GM12878 (cell line): Measurements from ENCODE around the gene EPHB1. TPM values are rescaled to one million over a fixed set of nuclear protein-coding genes. Genes with fewer than 3 reads are reported as not detected.

ENCODE experiments used
- ATAC-seq: fragments of 200-7000 bp; cut with Tn5 transposase; 3 replicates; pipeline ENCODE4 v1.9.1; 2020; ENCODE audit warnings: mild to moderate bottlenecking, moderate library complexity
- BruUV-seq: library from RNA; stranded (reverse); fragments of 400-500 nt; replicated peaks from 2 replicates; lab custom pipeline; 2021; lab: Mats Ljungman, UMichigan
- CTCF ChIA-PET: fragments of 300-600 bp; sonication (Branson Sonifier 250); formaldehyde crosslinking; extraction: SDS; loops from one replicate; lab custom pipeline; 2021; ENCODE audit warnings: inconsistent platforms; lab: Yijun Ruan, JAX
- POLR2A ChIA-PET: fragments of 350-600 bp; formaldehyde crosslinking; extraction: SDS; loops from one replicate; lab custom pipeline; 2021; ENCODE audit warnings: inconsistent platforms; lab: Charles Lee
- RAD21 ChIA-PET: fragments of 300-600 bp; sonication (Branson Sonifier 250); formaldehyde crosslinking; loops from one replicate; lab custom pipeline; 2023; ENCODE audit warnings: antibody characterized with exemption; ENCODE audit not compliant: unreplicated experiment; lab: Charles Lee
- SMC1A ChIA-PET: fragments of 300-600 bp; sonication (Branson Sonifier 250); formaldehyde crosslinking; loops from one replicate; lab custom pipeline; 2023; ENCODE audit not compliant: unreplicated experiment, uncharacterized antibody; lab: Charles Lee
- DNase-seq: peaks from one replicate; pipeline ENCODE4 v3.0.0-alpha.2; 2011; ENCODE audit warnings: low read depth, low spot score
- FAIRE-seq: peaks from 3 replicates; lab custom pipeline; 2011; peaks lifted over from hg19 to GRCh38; lab: Jason Lieb, UNC
- H2AFZ ChIP-seq: 2 replicates; pipeline ENCODE4 v1.6.0; 2011; ENCODE audit warnings: low read depth, low read length, control low read depth; ENCODE audit not compliant: control insufficient read depth
- H3K27ac ChIP-seq: 2 replicates; pipeline ENCODE4 v1.5.1; 2011; ENCODE audit warnings: control low read depth; ENCODE audit not compliant: control insufficient read depth, insufficient read depth
- H3K27me3 ChIP-seq, 2 experiments: replicated peaks in 1 of 2; 2 replicates each; pipeline versions ENCODE4 v1.6.0 to v1.6.1; 2011; ENCODE audit warnings: low read length in 1 of 2; ENCODE audit not compliant: control insufficient read depth in 2 of 2, insufficient read depth in 2 of 2
- H3K36me3 ChIP-seq, 2 experiments: 2 replicates each; pipeline ENCODE4 v1.5.1; 2011; ENCODE audit warnings: low read length in 1 of 2; ENCODE audit not compliant: control insufficient read depth in 2 of 2, insufficient read depth in 2 of 2
- H3K4me1 ChIP-seq: 2 replicates; pipeline ENCODE4 v1.6.1; 2011; ENCODE audit warnings: mild to moderate bottlenecking, low read length, moderate library complexity, mixed read lengths; ENCODE audit not compliant: control insufficient read depth, insufficient read depth
- H3K4me2 ChIP-seq: 2 replicates; pipeline ENCODE4 v1.6.0; 2011; ENCODE audit warnings: control low read depth; ENCODE audit not compliant: control insufficient read depth, insufficient read depth
- H3K4me3 ChIP-seq: fragments of 200-600 bp; sonication (generic); 2 replicates; pipeline ENCODE4 v1.5.1; 2016
- H3K79me2 ChIP-seq: 2 replicates; pipeline ENCODE4 v1.6.0; 2011; ENCODE audit warnings: low read length; ENCODE audit not compliant: control insufficient read depth, insufficient read depth
- H3K9ac ChIP-seq: 2 replicates; pipeline ENCODE4 v1.8.0; 2011; ENCODE audit warnings: low read length, control low read depth, mixed read lengths; ENCODE audit not compliant: control insufficient read depth, insufficient read depth
- H3K9me3 ChIP-seq: replicated peaks from 3 replicates; pipeline ENCODE4 v1.5.1; 2011; ENCODE audit warnings: mild to moderate bottlenecking, low read length; ENCODE audit not compliant: control insufficient read depth, insufficient read depth
- H4K20me1 ChIP-seq: 2 replicates; pipeline ENCODE4 v1.6.0; 2011; ENCODE audit not compliant: control insufficient read depth, insufficient read depth
- DPF2 ChIP-seq: fragments of 450-650 bp; IDR thresholded peaks from 2 replicates; pipeline ENCODE4 v1.6.1; 2017; ENCODE audit warnings: mild to moderate bottlenecking
- EP300 ChIP-seq, 2 experiments: fragments of 150-350 bp in 1 of 2; IDR thresholded peaks; 2 replicates each; pipeline ENCODE4 v1.6.1; 2011 to 2012; ENCODE audit warnings: low read depth in 2 of 2, low read length in 2 of 2, borderline replicate concordance in 1 of 2, improper control_type of control experiment in 1 of 2, inconsistent platforms in 1 of 2; ENCODE audit not compliant: control insufficient read depth in 1 of 2
- HDGF ChIP-seq: fragments of 450-650 bp; IDR thresholded peaks from 2 replicates; pipeline ENCODE4 v1.6.1; 2016; ENCODE audit warnings: antibody characterized with exemption
- NR2F1 ChIP-seq: fragments of 450-650 bp; conservative IDR thresholded peaks from 2 replicates; pipeline ENCODE4 v1.6.1; 2017; ENCODE audit warnings: mild to moderate bottlenecking
- RAD51 ChIP-seq: fragments of 450-650 bp; IDR thresholded peaks from 2 replicates; pipeline ENCODE4 v1.6.1; 2016; ENCODE audit warnings: moderate library complexity, mild to moderate bottlenecking, inconsistent platforms
- SMAD1 ChIP-seq: fragments of 450-650 bp; IDR thresholded peaks from 2 replicates; pipeline ENCODE4 v1.6.1; 2018; ENCODE audit warnings: mild to moderate bottlenecking, low read depth; ENCODE audit not compliant: partially characterized antibody
- WGBS: methylation state at CpG from one replicate; pipeline ENCODE4 v1.1.6; 2016; ENCODE audit warnings: low lambda C conversion rate; ENCODE audit not compliant: insufficient replicate concordance, insufficient coverage; ENCODE audit errors: missing lambda C conversion rate; 5-methylcytosine and 5-hydroxymethylcytosine counted together
- in situ Hi-C: fragments of 300-500 bp; cut with MboI; formaldehyde crosslinking; loops from 9 replicates; pipeline ENCODE4 v1.14.3; 2018; ENCODE audit warnings: mixed read lengths
- intact Hi-C: fragments of 100-400 bp; cut with micrococcal nuclease; formaldehyde crosslinking; loops from one replicate; pipeline ENCODE4 v1.14.2; 2022; ENCODE audit not compliant: unreplicated experiment
- polyA plus RNA-seq, 11 experiments: library from polyadenylated mRNA; depleted of rRNA in 4 of 11; unstranded in 6 of 11; stranded (reverse) in 5 of 11; fragments of >200 nt; fragmentation: Nextera tagmentation in 4 of 11; fragmentation: Illumina TruSeq in 1 of 11; extraction: Ambion mirVana in 4 of 11; extraction: Trizol in 1 of 11; gene quantifications; 1 replicate in 1 of 11; 2 replicates in 10 of 11; pipeline versions ENCODE4 v1.2.1 to v1.2.3, GENCODE V29; 2011 to 2016; ENCODE audit warnings: inconsistent platforms in 2 of 11, missing spikeins in 2 of 11, low read depth in 1 of 11
- total RNA-seq, 4 experiments: library from RNA; depleted of rRNA in 3 of 4; stranded (reverse); fragments of >200 nt in 3 of 4; fragmentation: Illumina TruSeq in 1 of 4; extraction: Trizol in 1 of 4; gene quantifications; 2 replicates each; pipeline versions ENCODE4 v1.2.1 to v1.2.3, GENCODE V29; 2013 to 2021
- TF ChIP-seq, protein P1 (sequence below): fragments of 450-650 bp; conservative IDR thresholded peaks from 2 replicates; pipeline ENCODE4 v1.6.1; 2017; ENCODE audit warnings: mild to moderate bottlenecking, moderate library complexity

Gene EPHB1
- total and polyA plus RNA-seq, 10 of the 15 experiments (the other 5 are each of a cell fraction or from before 2014, with no cell fraction given), result 0.33 to 23.8 (median 1.2) TPM

GRCh38 chr3:135231737-135232136 is 436.7 kb downstream of the EPHB1 start:
- ATAC-seq, result no peak
- 21% methylated on average over 2 of the region's 2 CpGs for WGBS
- POLR2A ChIA-PET, result interaction anchor here (0.6 kb wide), 1 partner anchor 183 kb away, joined by 3 read pairs; no protein-coding TSS in a partner anchor

More at GRCh38 chr3:135231737-135232136, 436.7 kb downstream of the EPHB1 start:
- H4K20me1 ChIP-seq, result no peaks in the 10 kb centered on the region
- H3K4me1 ChIP-seq, result no peaks in the 10 kb centered on the region
- ChIA-PET CTCF (interaction anchor here (1.2 to 1.7 kb wide), 3 partner anchors 8 to 452 kb away, joined by 3 to 8 read pairs (median 7); partner anchors contain the start of gene EPHB1), RAD21 (interaction anchor here (0.7 to 1.8 kb wide), 2 partner anchors 9 to 430 kb away, joined by 3 to 4 read pairs; no protein-coding TSS in a partner anchor), SMC1A (interaction anchor here (1.3 to 1.8 kb wide), 5 partner anchors 9 to 99 kb away, joined by 3 to 6 read pairs (median 3); no protein-coding TSS in a partner anchor)
- H3K27ac ChIP-seq, result no peak overlapping the region
- no peaks in the 10 kb centered on the region for H3K27me3 ChIP-seq
- no peak for TF ChIP-seq NR2F1
- TF ChIP-seq RAD51, result no peak
- TF ChIP-seq, protein P1, sequence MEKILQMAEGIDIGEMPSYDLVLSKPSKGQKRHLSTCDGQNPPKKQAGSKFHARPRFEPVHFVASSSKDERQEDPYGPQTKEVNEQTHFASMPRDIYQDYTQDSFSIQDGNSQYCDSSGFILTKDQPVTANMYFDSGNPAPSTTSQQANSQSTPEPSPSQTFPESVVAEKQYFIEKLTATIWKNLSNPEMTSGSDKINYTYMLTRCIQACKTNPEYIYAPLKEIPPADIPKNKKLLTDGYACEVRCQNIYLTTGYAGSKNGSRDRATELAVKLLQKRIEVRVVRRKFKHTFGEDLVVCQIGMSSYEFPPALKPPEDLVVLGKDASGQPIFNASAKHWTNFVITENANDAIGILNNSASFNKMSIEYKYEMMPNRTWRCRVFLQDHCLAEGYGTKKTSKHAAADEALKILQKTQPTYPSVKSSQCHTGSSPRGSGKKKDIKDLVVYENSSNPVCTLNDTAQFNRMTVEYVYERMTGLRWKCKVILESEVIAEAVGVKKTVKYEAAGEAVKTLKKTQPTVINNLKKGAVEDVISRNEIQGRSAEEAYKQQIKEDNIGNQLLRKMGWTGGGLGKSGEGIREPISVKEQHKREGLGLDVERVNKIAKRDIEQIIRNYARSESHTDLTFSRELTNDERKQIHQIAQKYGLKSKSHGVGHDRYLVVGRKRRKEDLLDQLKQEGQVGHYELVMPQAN, result no peak
- no peak for TF ChIP-seq HDGF
- no peak for TF ChIP-seq SMAD1
- no peak for TF ChIP-seq DPF2
- no peak for TF ChIP-seq EP300 (IDR thresholded peaks at IDR 0.05; ENCODE audit: borderline replicate concordance in 1 of 2, control insufficient read depth in 1 of 2, low read depth in 2 of 2, low read length in 2 of 2)
- H3K4me3 ChIP-seq, result no peak overlapping the region
- no peak overlapping the region for H2AFZ ChIP-seq
- H3K9me3 ChIP-seq, result peaks cover 7% of the 10 kb centered on the region; the same call in 1 of the 3 replicates
- H3K9ac ChIP-seq, result no peak overlapping the region
- no peaks in the 10 kb centered on the region for H3K79me2 ChIP-seq
- no peak for FAIRE-seq
- no peak for DNase-seq
- in situ Hi-C loops (no loop called here), intact Hi-C loops (no loop called here)
- H3K4me2 ChIP-seq, result no peak overlapping the region
- BruUV-seq, result no TSS peak
- no peaks in the 10 kb centered on the region; a peak in 2 of 4 replicates for H3K36me3 ChIP-seq
